ENCODE results near the gene GATA1. TPM values are rescaled to one million over a fixed set of nuclear protein-coding genes. Genes with fewer than 3 reads are reported as not detected.

GATA1 gene
- total RNA-seq, 6 experiments from 2014 or later: not detected

DNA sequence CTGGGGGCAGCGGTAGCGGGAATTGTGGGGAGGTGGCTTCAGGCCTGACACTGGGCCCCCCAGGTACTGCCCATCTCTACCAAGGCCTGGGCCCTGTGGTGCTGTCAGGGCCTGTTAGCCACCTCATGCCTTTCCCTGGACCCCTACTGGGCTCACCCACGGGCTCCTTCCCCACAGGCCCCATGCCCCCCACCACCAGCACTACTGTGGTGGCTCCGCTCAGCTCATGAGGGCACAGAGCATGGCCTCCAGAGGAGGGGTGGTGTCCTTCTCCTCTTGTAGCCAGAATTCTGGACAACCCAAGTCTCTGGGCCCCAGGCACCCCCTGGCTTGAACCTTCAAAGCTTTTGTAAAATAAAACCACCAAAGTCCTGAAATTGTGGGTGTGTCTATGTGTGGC lies 7.5 kb downstream of the GATA1 start:
- no peak for DNase-seq
- TF ChIP-seq CTCF (IDR thresholded peaks at IDR 0.05): no peak
- Mint-ChIP-seq H3K9me3 (no peaks in the 10 kb centered on the region), H3K4me1 (ENCODE audit: low read depth) (peaks cover 18% of the 10 kb centered on the region), H3K36me3 (ENCODE audit: low read depth) (no peaks in the 10 kb centered on the region), H3K27ac (no peak overlapping the region; the same call in 1 of the 2 replicates), H3K4me3 (no peak overlapping the region), H3K27me3 (ENCODE audit: insufficient read depth) (peaks cover 5% of the 10 kb centered on the region)

DNA sequence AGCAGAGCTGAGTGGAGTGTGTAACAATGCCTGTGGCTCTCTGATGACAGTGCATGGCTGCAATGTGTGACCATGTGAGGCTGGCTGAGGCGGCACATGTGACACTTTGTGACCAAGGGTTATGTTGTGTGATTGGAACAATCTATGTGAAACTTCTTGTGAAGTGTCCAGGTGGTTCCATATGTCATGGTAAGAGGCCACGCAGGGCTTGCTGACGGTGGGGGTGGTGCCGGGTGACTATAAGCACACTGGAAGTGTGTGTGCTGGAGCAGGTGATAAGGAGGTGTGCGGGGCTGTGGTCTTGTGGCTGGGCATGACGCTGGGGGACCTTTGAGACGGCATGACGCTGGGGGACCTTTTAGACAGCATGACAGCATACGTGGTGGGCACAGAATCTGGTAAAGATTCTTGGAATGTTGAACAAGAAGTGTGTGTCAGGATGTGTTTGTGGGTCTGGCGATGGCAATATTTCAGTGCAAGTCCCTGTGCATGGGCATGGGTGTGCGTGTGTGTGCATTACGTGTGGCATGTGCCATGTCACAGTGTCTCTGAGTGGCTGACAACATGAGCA lies 8.0 kb downstream of the GATA1 start:
- H3K36me3 Mint-ChIP-seq (ENCODE audit: low read depth): no peaks in the 10 kb centered on the region
- peak overlapping the region; percentile 14; the same call in 1 of the 2 replicates for H3K27ac Mint-ChIP-seq
- H3K27me3 Mint-ChIP-seq (ENCODE audit: insufficient read depth): peaks cover 5% of the 10 kb centered on the region
- H3K4me3 Mint-ChIP-seq: no peak overlapping the region
- DNase-seq: no peak
- no peaks in the 10 kb centered on the region for H3K9me3 Mint-ChIP-seq
- TF ChIP-seq CTCF (IDR thresholded peaks at IDR 0.05): no peak
- peaks cover 18% of the 10 kb centered on the region for H3K4me1 Mint-ChIP-seq (ENCODE audit: low read depth)

- Mint-ChIP-seq H3K36me3 (ENCODE audit: low read depth) (no peaks in the 10 kb centered on the region), H3K4me3 (no peak overlapping the region), H3K9me3 (no peaks in the 10 kb centered on the region), H3K4me1 (ENCODE audit: low read depth) (peaks cover 18% of the 10 kb centered on the region), H3K27ac (no peak overlapping the region; the same call in 1 of the 2 replicates), H3K27me3 (ENCODE audit: insufficient read depth) (peaks cover 2% of the 10 kb centered on the region)
- no peak for TF ChIP-seq CTCF (IDR thresholded peaks at IDR 0.05)
- peak; percentile 47 for DNase-seq
These were observed 8.6 kb downstream of the GATA1 start for GRCh38 chrX:48794911-48795515.

- H3K27me3 Mint-ChIP-seq (ENCODE audit: insufficient read depth): peaks cover 2% of the 10 kb centered on the region
- H3K4me3 Mint-ChIP-seq: no peak overlapping the region
- H3K27ac Mint-ChIP-seq: no peak overlapping the region
- H3K36me3 Mint-ChIP-seq (ENCODE audit: low read depth): no peaks in the 10 kb centered on the region
- no peak for TF ChIP-seq CTCF (IDR thresholded peaks at IDR 0.05)
- DNase-seq: no peak
- H3K4me1 Mint-ChIP-seq (ENCODE audit: low read depth): peaks cover 36% of the 10 kb centered on the region
- H3K9me3 Mint-ChIP-seq: no peaks in the 10 kb centered on the region
These were observed 11.9 kb downstream of the GATA1 start for GRCh38 chrX:48798318-48798717.

- no peak for TF ChIP-seq CTCF (IDR thresholded peaks at IDR 0.05)
- Mint-ChIP-seq H3K9me3 (no peaks in the 10 kb centered on the region), H3K27ac (peak overlapping the region; percentile 95), H3K27me3 (ENCODE audit: insufficient read depth) (no peaks in the 10 kb centered on the region), H3K4me1 (ENCODE audit: low read depth) (peaks cover 20% of the 10 kb centered on the region), H3K4me3 (peak overlapping the region; percentile 93), H3K36me3 (ENCODE audit: low read depth) (peaks cover 4% of the 10 kb centered on the region; the same call in 1 of the 2 replicates)
- DNase-seq: no peak
These were observed 14.3 kb downstream of the GATA1 start for GRCh38 chrX:48800574-48801279.
